GM23338 (cell line): ENCODE results near the gene ABCA6. TPM values are rescaled to one million over a fixed set of nuclear protein-coding genes. Genes with fewer than 3 reads are reported as not detected.

ENCODE experiments used
- ATAC-seq: fragments of 200-7000 bp; cut with Tn5 transposase; 3 replicates; pipeline ENCODE4 v1.9.1; 2020
- DNase-seq: peaks from one replicate; pipeline ENCODE4 v3.0.0-alpha.2; 2015; ENCODE audit warnings: low spot score
- H2AFZ ChIP-seq: fragments of 200-600 bp; sonication (generic); 2 replicates; pipeline ENCODE4 v1.8.0; 2016; ENCODE audit warnings: antibody characterized with exemption, mild to moderate bottlenecking, moderate library complexity
- H3F3A ChIP-seq: fragments of 200-600 bp; sonication (generic); replicated peaks from 2 replicates; pipeline ENCODE4 v1.8.0; 2017; ENCODE audit warnings: antibody characterized with exemption, mixed run types, low read depth
- H3K27ac ChIP-seq: fragments of 200-600 bp; sonication (generic); 2 replicates; pipeline ENCODE4 v1.6.1; 2016; ENCODE audit warnings: low read depth
- H3K27me3 ChIP-seq: fragments of 200-600 bp; sonication (generic); 2 replicates; pipeline ENCODE4 v1.8.0; 2016; ENCODE audit warnings: mild to moderate bottlenecking, mixed run types, moderate library complexity; ENCODE audit not compliant: insufficient read depth
- H3K36me3 ChIP-seq: fragments of 200-600 bp; sonication (generic); 2 replicates; pipeline ENCODE4 v1.8.0; 2016; ENCODE audit warnings: mild to moderate bottlenecking; ENCODE audit not compliant: insufficient read depth
- H3K4me1 ChIP-seq: fragments of 200-600 bp; sonication (generic); 2 replicates; pipeline ENCODE4 v1.8.0; 2016; ENCODE audit warnings: mild to moderate bottlenecking, moderate library complexity; ENCODE audit not compliant: insufficient read depth
- H3K4me2 ChIP-seq: fragments of 200-600 bp; sonication (generic); 2 replicates; pipeline ENCODE4 v1.7.1; 2017; ENCODE audit warnings: mixed run types
- H3K4me3 ChIP-seq: fragments of 200-600 bp; sonication (generic); 2 replicates; pipeline ENCODE4 v1.6.1; 2016; ENCODE audit warnings: mixed run types
- H3K79me2 ChIP-seq: fragments of 200-600 bp; sonication (generic); replicated peaks from 2 replicates; pipeline ENCODE4 v1.8.0; 2017; ENCODE audit warnings: mild to moderate bottlenecking; ENCODE audit not compliant: insufficient read depth
- H3K9me2 ChIP-seq: fragments of 200-600 bp; sonication (generic); 2 replicates; pipeline ENCODE4 v1.8.0; 2017; ENCODE audit not compliant: insufficient read depth
- H4K20me1 ChIP-seq: fragments of 200-600 bp; sonication (generic); replicated peaks from 2 replicates; pipeline ENCODE4 v1.8.0; 2017; ENCODE audit warnings: mild to moderate bottlenecking; ENCODE audit not compliant: insufficient read depth
- H3K27ac Mint-ChIP-seq: 2 replicates; pipeline ENCODE4 v1.8.0; 2020; ENCODE audit warnings: inconsistent platforms, mild to moderate bottlenecking, moderate library complexity, mixed read lengths
- H3K27me3 Mint-ChIP-seq: 3 replicates; pipeline ENCODE4 v1.8.0; 2022; ENCODE audit warnings: low read depth, mild to moderate bottlenecking, moderate library complexity, mixed read lengths, inconsistent platforms; ENCODE audit not compliant: insufficient read depth, poor library complexity
- H3K36me3 Mint-ChIP-seq: 3 replicates; pipeline ENCODE4 v1.8.0; 2021; ENCODE audit warnings: low read depth, mild to moderate bottlenecking, inconsistent platforms, moderate library complexity, mixed read lengths
- H3K4me1 Mint-ChIP-seq: 3 replicates; pipeline ENCODE4 v1.8.0; 2020; ENCODE audit warnings: mild to moderate bottlenecking, inconsistent platforms, mixed read lengths
- H3K4me3 Mint-ChIP-seq: 3 replicates; pipeline ENCODE4 v1.8.0; 2021; ENCODE audit warnings: moderate library complexity, mild to moderate bottlenecking, inconsistent platforms, mixed read lengths
- H3K9me3 Mint-ChIP-seq: 3 replicates; pipeline ENCODE4 v1.8.0; 2020; ENCODE audit warnings: moderate library complexity, mild to moderate bottlenecking, inconsistent platforms, mixed read lengths
- CREB1 ChIP-seq: fragments of 250-450 bp; sonication (Bioruptor Pico); IDR thresholded peaks from 2 replicates; pipeline ENCODE4 v1.5.0; 2020; ENCODE audit warnings: low read depth, mild to moderate bottlenecking, moderate library complexity
- CTCF ChIP-seq, 2 experiments: fragments of 200-600 bp in 1 of 2; sonication (generic) in 1 of 2; conservative IDR thresholded peaks; 2 replicates each; pipeline versions ENCODE4 v1.5.1 to v1.6.1; 2016 to 2017; ENCODE audit warnings: antibody characterized with exemption in 2 of 2, low read depth in 2 of 2, mild to moderate bottlenecking in 2 of 2, moderate library complexity in 1 of 2
- ETS1 ChIP-seq: IDR thresholded peaks from 2 replicates; pipeline ENCODE4 v1.6.1; 2016; ENCODE audit warnings: antibody characterized with exemption
- EZH2 ChIP-seq: fragments of 200-600 bp; sonication (generic); IDR thresholded peaks from one replicate; pipeline ENCODE4 v1.8.0; 2017; ENCODE audit warnings: antibody characterized with exemption, mild to moderate bottlenecking, low read depth; ENCODE audit not compliant: unreplicated experiment
- EZH2phosphoT487 ChIP-seq: fragments of 200-600 bp; sonication (generic); IDR thresholded peaks from one replicate; pipeline ENCODE4 v1.8.1; 2018; ENCODE audit warnings: antibody characterized with exemption; ENCODE audit not compliant: unreplicated experiment
- JUNB ChIP-seq: IDR thresholded peaks from one replicate; pipeline ENCODE4 v1.6.1; 2016; ENCODE audit warnings: antibody characterized with exemption; ENCODE audit not compliant: unreplicated experiment
- NANOG ChIP-seq: IDR thresholded peaks from 2 replicates; pipeline ENCODE4 v1.6.1; 2016; ENCODE audit warnings: antibody characterized with exemption, borderline replicate concordance
- POLR2AphosphoS5 ChIP-seq: IDR thresholded peaks from 2 replicates; pipeline ENCODE4 v1.6.1; 2016; ENCODE audit warnings: antibody characterized with exemption, low read depth
- REST ChIP-seq: IDR thresholded peaks from one replicate; pipeline ENCODE4 v1.6.1; 2018; ENCODE audit warnings: antibody characterized with exemption; ENCODE audit not compliant: unreplicated experiment
- STAT1 ChIP-seq: IDR thresholded peaks from one replicate; pipeline ENCODE4 v1.6.1; 2016; ENCODE audit warnings: antibody characterized with exemption; ENCODE audit not compliant: unreplicated experiment
- ZNF114 ChIP-seq: fragments of 250-450 bp; sonication (Bioruptor Pico); IDR thresholded peaks from 2 replicates; pipeline ENCODE4 v1.5.0; 2020; ENCODE audit warnings: mild to moderate bottlenecking, moderate library complexity
- ZNF331 ChIP-seq: fragments of 250-450 bp; sonication (Bioruptor Pico); IDR thresholded peaks from 2 replicates; pipeline ENCODE4 v1.5.0; 2020; ENCODE audit warnings: low read depth, mild to moderate bottlenecking, moderate library complexity
- polyA plus RNA-seq: library from polyadenylated mRNA; unstranded; fragments of >200 nt; fragmentation: Nextera tagmentation; extraction: Ambion mirVana; gene quantifications from 2 replicates; pipeline ENCODE4 v1.2.1, GENCODE V29; 2016
- total RNA-seq: library from RNA; depleted of rRNA; stranded (reverse); fragments of >200 nt; shearing (Covaris generic); gene quantifications from 2 replicates; pipeline ENCODE4 v1.2.3, GENCODE V29; 2014

Gene ABCA6
- total and polyA plus RNA-seq, 2 experiments from 2014 or later = not detected

- ATAC-seq = no peak
- Mint-ChIP-seq H3K27me3 (peaks cover 2% of the 10 kb centered on the region), H3K9me3 (no peaks in the 10 kb centered on the region), H3K4me3 (no peak overlapping the region), H3K4me1 (no peaks in the 10 kb centered on the region), H3K36me3 (no peaks in the 10 kb centered on the region), H3K27ac (no peak overlapping the region)
- Histone ChIP-seq H3K27ac (no peak overlapping the region), H3F3A (no peaks in the 10 kb centered on the region), H3K9me2 (no peaks in the 10 kb centered on the region), H2AFZ (no peak overlapping the region), H3K27me3 (no peaks in the 10 kb centered on the region), H3K79me2 (no peaks in the 10 kb centered on the region), H3K4me2 (no peak overlapping the region), H3K36me3 (no peaks in the 10 kb centered on the region), H4K20me1 (no peaks in the 10 kb centered on the region), H3K4me3 (no peak overlapping the region), H3K4me1 (no peaks in the 10 kb centered on the region)
- TF ChIP-seq NANOG (no peak), ZNF114 (no peak), JUNB (no peak), STAT1 (no peak), CREB1 (CRISPR knock-in tag) (no peak), ZNF331 (CRISPR knock-in tag) (no peak), ETS1 (no peak), EZH2 (no peak), CTCF (conservative IDR thresholded peaks at IDR 0.05; ENCODE audit: low read depth in 2 of 2) (no peak)
- no peak for DNase-seq
Observed at GRCh38 chr17:69188796-69189195, 47.1 kb upstream of the ABCA6 start.

- Histone ChIP-seq H3K4me1 (no peaks in the 10 kb centered on the region), H3K79me2 (no peaks in the 10 kb centered on the region), H3F3A (no peaks in the 10 kb centered on the region), H3K27ac (no peak overlapping the region), H2AFZ (no peak overlapping the region), H4K20me1 (no peaks in the 10 kb centered on the region), H3K4me2 (no peak overlapping the region), H3K36me3 (no peaks in the 10 kb centered on the region), H3K9me2 (no peaks in the 10 kb centered on the region), H3K27me3 (no peaks in the 10 kb centered on the region), H3K4me3 (no peak overlapping the region)
- H3K27ac Mint-ChIP-seq = no peak overlapping the region
- H3K4me3 Mint-ChIP-seq = no peak overlapping the region
- DNase-seq = no peak
- H3K36me3 Mint-ChIP-seq = no peaks in the 10 kb centered on the region
- no peaks in the 10 kb centered on the region for H3K4me1 Mint-ChIP-seq
- H3K27me3 Mint-ChIP-seq = peaks cover 2% of the 10 kb centered on the region
- no peaks in the 10 kb centered on the region for H3K9me3 Mint-ChIP-seq
- ATAC-seq = no peak
- TF ChIP-seq ZNF114 = no peak
- TF ChIP-seq ZNF331 (CRISPR knock-in tag) = no peak
- TF ChIP-seq CTCF (conservative IDR thresholded peaks at IDR 0.05; ENCODE audit: low read depth in 2 of 2) = no peak
- no peak for TF ChIP-seq ETS1
- no peak for TF ChIP-seq POLR2AphosphoS5
- TF ChIP-seq CREB1 (CRISPR knock-in tag) = no peak
- TF ChIP-seq NANOG = no peak
- no peak for TF ChIP-seq REST
- TF ChIP-seq JUNB = no peak
- no peak for TF ChIP-seq STAT1
- no peak for TF ChIP-seq EZH2phosphoT487
Observed at GRCh38 chr17:69188064-69188463, 46.4 kb upstream of the ABCA6 start.
